Measurements from ENCODE around the gene SDK1. TPM values are rescaled to one million over a fixed set of nuclear protein-coding genes. Genes with fewer than 3 reads are reported as not detected.
A peak's percentile ranks its signal among the peaks of the same experiment; 100 is the strongest.

The SDK1 gene
- total RNA-seq, 1 donor from 2014 or later = 0.26 TPM

DNA sequence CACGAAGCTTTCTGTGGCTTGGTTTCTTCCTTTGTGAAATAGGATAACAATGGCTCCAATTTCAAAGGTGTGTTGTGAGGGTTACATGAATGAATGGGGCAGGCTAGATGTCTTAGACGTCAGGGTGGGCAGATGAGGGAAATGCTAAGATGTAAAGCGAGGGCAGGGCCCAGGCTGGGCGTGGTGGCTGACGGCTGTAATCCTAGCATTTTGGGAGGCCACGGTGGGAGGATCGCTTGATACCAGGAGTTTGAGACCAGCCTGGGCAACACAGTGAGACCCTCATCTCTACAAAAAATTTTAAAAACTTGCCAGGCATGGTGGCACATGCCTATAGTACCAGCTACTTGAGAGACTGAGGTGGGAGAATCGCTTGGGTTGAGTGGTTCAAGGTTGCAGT is 773.4 kb downstream of the SDK1 start:
- Histone ChIP-seq H3K4me3 (ENCODE audit: low read depth, low read length) (no peak overlapping the region), H3K27me3 (ENCODE audit: control insufficient read depth, insufficient read depth, low read length) (no peaks in the 10 kb centered on the region), H3K36me3 (ENCODE audit: control insufficient read depth, insufficient read depth, low read length) (no peaks in the 10 kb centered on the region)
- FAIRE-seq (no peak), DNase-seq (ENCODE audit: low read depth) (no peak)
- TF ChIP-seq, protein P1, sequence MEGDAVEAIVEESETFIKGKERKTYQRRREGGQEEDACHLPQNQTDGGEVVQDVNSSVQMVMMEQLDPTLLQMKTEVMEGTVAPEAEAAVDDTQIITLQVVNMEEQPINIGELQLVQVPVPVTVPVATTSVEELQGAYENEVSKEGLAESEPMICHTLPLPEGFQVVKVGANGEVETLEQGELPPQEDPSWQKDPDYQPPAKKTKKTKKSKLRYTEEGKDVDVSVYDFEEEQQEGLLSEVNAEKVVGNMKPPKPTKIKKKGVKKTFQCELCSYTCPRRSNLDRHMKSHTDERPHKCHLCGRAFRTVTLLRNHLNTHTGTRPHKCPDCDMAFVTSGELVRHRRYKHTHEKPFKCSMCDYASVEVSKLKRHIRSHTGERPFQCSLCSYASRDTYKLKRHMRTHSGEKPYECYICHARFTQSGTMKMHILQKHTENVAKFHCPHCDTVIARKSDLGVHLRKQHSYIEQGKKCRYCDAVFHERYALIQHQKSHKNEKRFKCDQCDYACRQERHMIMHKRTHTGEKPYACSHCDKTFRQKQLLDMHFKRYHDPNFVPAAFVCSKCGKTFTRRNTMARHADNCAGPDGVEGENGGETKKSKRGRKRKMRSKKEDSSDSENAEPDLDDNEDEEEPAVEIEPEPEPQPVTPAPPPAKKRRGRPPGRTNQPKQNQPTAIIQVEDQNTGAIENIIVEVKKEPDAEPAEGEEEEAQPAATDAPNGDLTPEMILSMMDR (IDR thresholded peaks at IDR 0.05; ENCODE audit: insufficient read depth, low read length, severe bottlenecking) = no peak

DNA sequence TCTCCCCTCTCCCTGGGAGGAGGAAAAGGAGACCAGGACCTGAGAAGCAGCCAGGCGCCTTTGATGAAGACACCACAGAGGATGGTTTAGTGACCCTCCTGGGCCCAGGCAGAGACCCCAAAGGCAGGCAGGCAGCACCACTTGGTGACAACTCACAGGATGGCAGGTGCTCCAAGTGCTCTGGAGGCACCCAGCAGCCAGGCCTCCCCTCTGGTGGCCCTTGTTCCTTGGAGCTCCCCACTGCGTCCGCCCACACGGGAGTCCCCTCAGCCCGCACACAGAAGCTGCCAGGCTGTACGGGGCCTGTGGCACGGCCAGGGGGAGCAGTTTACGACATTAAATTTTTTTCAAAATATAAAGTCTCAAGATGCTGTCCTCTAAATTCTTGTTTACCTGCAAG is 773.9 kb downstream of the SDK1 start:
- FAIRE-seq (no peak), DNase-seq (ENCODE audit: low read depth) (no peak)
- Histone ChIP-seq H3K4me3 (ENCODE audit: low read depth, low read length) (no peak overlapping the region), H3K36me3 (ENCODE audit: control insufficient read depth, insufficient read depth, low read length) (no peaks in the 10 kb centered on the region), H3K27me3 (ENCODE audit: control insufficient read depth, insufficient read depth, low read length) (no peaks in the 10 kb centered on the region)
- TF ChIP-seq, protein P1 (IDR thresholded peaks at IDR 0.05; ENCODE audit: insufficient read depth, low read length, severe bottlenecking) = no peak

DNA sequence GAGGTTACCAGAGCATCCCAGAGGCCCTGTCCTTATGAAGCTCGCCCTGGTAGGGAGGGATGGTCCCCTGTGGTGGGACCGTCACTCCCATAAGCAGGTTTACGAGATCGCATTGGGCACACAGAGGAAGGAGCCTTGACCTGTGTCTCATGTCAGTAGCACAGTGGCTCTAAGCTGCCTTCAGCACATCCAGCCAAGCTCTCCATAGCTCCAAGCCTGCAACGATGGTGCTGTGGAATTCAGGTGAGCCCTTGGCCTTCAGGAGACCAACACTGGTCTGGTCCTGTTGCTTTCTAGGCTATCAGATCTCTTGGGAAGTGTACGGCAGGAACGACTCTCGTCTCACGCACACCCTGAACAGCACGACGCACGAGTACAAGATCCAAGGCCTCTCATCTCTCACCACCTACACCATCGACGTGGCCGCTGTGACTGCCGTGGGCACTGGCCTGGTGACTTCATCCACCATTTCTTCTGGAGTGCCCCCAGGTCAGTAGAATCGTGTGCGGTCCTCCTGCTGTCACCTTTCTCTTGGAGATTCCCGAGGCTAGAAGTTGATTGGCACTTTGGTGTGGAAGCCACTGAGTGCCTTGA is 775.7 kb downstream of the SDK1 start:
- no peak overlapping the region for H3K4me3 ChIP-seq (ENCODE audit: low read depth, low read length)
- FAIRE-seq = no peak
- DNase-seq (ENCODE audit: low read depth) = no peak
- no peaks in the 10 kb centered on the region for H3K27me3 ChIP-seq (ENCODE audit: control insufficient read depth, insufficient read depth, low read length)
- no peaks in the 10 kb centered on the region for H3K36me3 ChIP-seq (ENCODE audit: control insufficient read depth, insufficient read depth, low read length)
- TF ChIP-seq, protein P1 (IDR thresholded peaks at IDR 0.05; ENCODE audit: insufficient read depth, low read length, severe bottlenecking) = no peak

DNA sequence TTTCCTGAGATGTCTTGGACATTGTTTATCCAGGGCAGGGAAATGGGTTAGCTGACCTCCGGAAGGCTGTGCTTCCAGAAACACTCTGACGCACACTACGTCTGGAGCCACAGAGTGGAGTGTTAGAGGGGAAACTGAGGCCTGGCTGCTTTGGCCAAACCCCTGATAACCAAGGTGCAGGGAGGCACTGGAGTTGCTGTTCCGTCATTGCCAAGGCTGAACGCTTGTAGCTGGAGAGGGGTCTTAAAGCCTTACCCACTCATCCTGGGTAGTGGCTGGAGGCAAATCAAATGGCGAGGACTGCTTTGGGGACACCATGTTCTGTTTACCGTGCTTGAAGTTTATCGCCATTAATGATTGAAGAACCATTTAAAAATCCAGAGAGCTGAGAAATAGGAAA is 776.9 kb downstream of the SDK1 start:
- TF ChIP-seq, protein P1 (IDR thresholded peaks at IDR 0.05; ENCODE audit: insufficient read depth, low read length, severe bottlenecking) = no peak
- Histone ChIP-seq H3K27me3 (ENCODE audit: control insufficient read depth, insufficient read depth, low read length) (no peaks in the 10 kb centered on the region), H3K36me3 (ENCODE audit: control insufficient read depth, insufficient read depth, low read length) (no peaks in the 10 kb centered on the region), H3K4me3 (ENCODE audit: low read depth, low read length) (no peak overlapping the region)
- FAIRE-seq = peak; percentile 60
- DNase-seq (ENCODE audit: low read depth) = no peak

DNA sequence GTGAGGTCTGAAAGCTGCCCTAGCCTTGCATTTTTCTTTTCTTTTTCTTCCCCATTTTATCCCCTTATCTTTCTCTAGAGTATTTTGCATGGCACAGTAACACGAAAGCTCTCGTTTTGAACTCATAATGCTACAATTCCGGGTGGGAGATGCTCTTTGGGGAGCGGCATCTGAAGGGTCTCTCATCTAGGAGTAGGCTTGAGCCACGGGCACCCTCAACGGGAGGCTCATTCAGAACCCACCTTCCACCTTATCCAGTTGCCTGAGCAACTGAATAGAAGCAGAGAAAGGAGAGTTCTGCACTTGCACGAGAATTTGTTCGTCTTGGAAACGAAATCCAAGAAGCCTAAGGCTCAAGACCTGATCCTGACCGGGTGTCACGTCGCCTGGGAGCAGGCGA is 777.5 kb downstream of the SDK1 start:
- Histone ChIP-seq H3K36me3 (ENCODE audit: control insufficient read depth, insufficient read depth, low read length) (no peaks in the 10 kb centered on the region), H3K4me3 (ENCODE audit: low read depth, low read length) (no peak overlapping the region), H3K27me3 (ENCODE audit: control insufficient read depth, insufficient read depth, low read length) (no peaks in the 10 kb centered on the region)
- TF ChIP-seq, protein P1 (IDR thresholded peaks at IDR 0.05; ENCODE audit: insufficient read depth, low read length, severe bottlenecking) = no peak
- FAIRE-seq = no peak
- DNase-seq (ENCODE audit: low read depth) = no peak

DNA sequence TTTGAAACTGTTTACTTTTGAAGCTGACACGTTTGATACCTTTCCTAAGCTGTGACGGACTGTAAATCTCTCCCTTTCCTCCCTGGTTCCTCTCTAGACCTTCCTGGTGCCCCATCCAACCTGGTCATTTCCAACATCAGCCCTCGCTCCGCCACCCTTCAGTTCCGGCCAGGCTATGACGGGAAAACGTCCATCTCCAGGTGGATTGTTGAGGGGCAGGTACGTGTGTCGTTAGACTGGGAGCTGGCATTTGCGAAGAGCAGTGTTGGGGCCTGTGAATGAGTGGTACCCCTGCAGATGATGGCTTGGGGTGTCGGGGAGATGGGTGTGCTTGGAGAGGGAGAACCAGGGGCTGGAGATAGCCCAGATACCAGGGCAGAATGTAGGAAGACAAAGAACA is 778.3 kb downstream of the SDK1 start:
- DNase-seq (ENCODE audit: low read depth) = no peak
- Histone ChIP-seq H3K36me3 (ENCODE audit: control insufficient read depth, insufficient read depth, low read length) (no peaks in the 10 kb centered on the region), H3K4me3 (ENCODE audit: low read depth, low read length) (no peak overlapping the region), H3K27me3 (ENCODE audit: control insufficient read depth, insufficient read depth, low read length) (no peaks in the 10 kb centered on the region)
- no peak for FAIRE-seq
- TF ChIP-seq, protein P1 (IDR thresholded peaks at IDR 0.05; ENCODE audit: insufficient read depth, low read length, severe bottlenecking) = no peak
